HepG2 (cell line): Measurements from ENCODE around the gene PLIN3. TPM values are rescaled to one million over a fixed set of nuclear protein-coding genes. Genes with fewer than 3 reads are reported as not detected.

Experiments used
- CBX1 ChIP-seq: IDR thresholded peaks from one replicate; pipeline ENCODE4 v1.6.1; 2016; ENCODE audit warnings: antibody characterized with exemption, low read depth
- ESRRA ChIP-seq: sonication (generic); formaldehyde crosslinking; IDR thresholded peaks from 2 replicates; pipeline ENCODE4 v1.5.1; 2020; ENCODE audit warnings: mild to moderate bottlenecking, low read depth, missing genetic modification reagents
- FOXO1 ChIP-seq: sonication (generic); formaldehyde crosslinking; IDR thresholded peaks from 2 replicates; pipeline ENCODE4 v1.4.0; 2020; ENCODE audit warnings: missing genetic modification reagents
- HINFP ChIP-seq: sonication (generic); formaldehyde crosslinking; IDR thresholded peaks from 2 replicates; pipeline ENCODE4 v1.4.0; 2020; ENCODE audit warnings: low read depth, mild to moderate bottlenecking, missing genetic modification reagents
- HMGA1 ChIP-seq: sonication (generic); formaldehyde crosslinking; conservative IDR thresholded peaks from 2 replicates; pipeline ENCODE4 v1.4.0; 2020; ENCODE audit warnings: missing genetic modification reagents
- HNRNPL ChIP-seq: fragments of 200-400 bp; formaldehyde crosslinking; IDR thresholded peaks from 2 replicates; pipeline ENCODE4 v1.6.1; 2017; ENCODE audit warnings: mild to moderate bottlenecking, low read depth, low read length
- MXI1 ChIP-seq: IDR thresholded peaks from 3 replicates; pipeline ENCODE4 v1.6.1; 2012; ENCODE audit warnings: low read depth, low read length, inconsistent platforms, borderline replicate concordance
- NKX3-1 ChIP-seq: sonication (generic); formaldehyde crosslinking; IDR thresholded peaks from 2 replicates; pipeline ENCODE4 v1.5.0; 2020; ENCODE audit warnings: missing genetic modification reagents
- POLR2AphosphoS2 ChIP-seq: IDR thresholded peaks from 2 replicates; pipeline ENCODE4 v1.6.1; 2011; ENCODE audit warnings: low read depth, low read length, improper control_type of control experiment
- RFX5 ChIP-seq: IDR thresholded peaks from 2 replicates; pipeline ENCODE4 v1.6.1; 2011; ENCODE audit warnings: low read depth, low read length, improper control_type of control experiment
- SMAD3 ChIP-seq: sonication (generic); formaldehyde crosslinking; IDR thresholded peaks from 2 replicates; pipeline ENCODE4 v1.4.0; 2020; ENCODE audit warnings: missing genetic modification reagents
- WIZ ChIP-seq: sonication (generic); formaldehyde crosslinking; IDR thresholded peaks from 2 replicates; pipeline ENCODE4 v1.5.1; 2020; ENCODE audit warnings: mild to moderate bottlenecking, missing genetic modification reagents
- ZC3H13 ChIP-seq: sonication (generic); formaldehyde crosslinking; IDR thresholded peaks from 2 replicates; pipeline ENCODE4 v1.8.1; 2023; ENCODE audit warnings: mild to moderate bottlenecking, missing genetic modification reagents, moderate library complexity
- ZNF30 ChIP-seq: sonication (generic); formaldehyde crosslinking; IDR thresholded peaks from 2 replicates; pipeline ENCODE4 v1.5.0; 2020; ENCODE audit warnings: mild to moderate bottlenecking, missing genetic modification reagents
- ZNF646 ChIP-seq: sonication (generic); formaldehyde crosslinking; IDR thresholded peaks from 2 replicates; pipeline ENCODE4 v1.9.0; 2021; ENCODE audit warnings: mild to moderate bottlenecking, missing genetic modification reagents
- ZNF691 ChIP-seq: sonication (generic); formaldehyde crosslinking; IDR thresholded peaks from 2 replicates; pipeline ENCODE4 v1.4.0; 2020; ENCODE audit warnings: missing genetic modification reagents, low read depth, mild to moderate bottlenecking, borderline replicate concordance
- ZNF761 ChIP-seq: sonication (generic); formaldehyde crosslinking; conservative IDR thresholded peaks from 2 replicates; pipeline ENCODE4 v1.4.0; 2020; ENCODE audit warnings: mild to moderate bottlenecking, missing genetic modification reagents
- ZNF883 ChIP-seq: sonication (generic); formaldehyde crosslinking; IDR thresholded peaks from 2 replicates; pipeline ENCODE4 v1.5.1; 2020; ENCODE audit warnings: mild to moderate bottlenecking, missing genetic modification reagents; ENCODE audit errors: not compliant biosample characterization
- polyA plus RNA-seq, 8 experiments: library from polyadenylated mRNA; depleted of rRNA in 3 of 8; stranded (reverse) in 7 of 8; unstranded in 1 of 8; fragments of >200 nt; fragmentation: Illumina TruSeq in 4 of 8; extraction: Trizol in 4 of 8; gene quantifications; 2 replicates each; pipeline versions ENCODE4 v1.2.1 to v1.2.3, GENCODE V29; 2011 to 2016; ENCODE audit warnings: low read depth in 4 of 8, missing spikeins in 1 of 8, mixed read lengths in 1 of 8; ENCODE audit not compliant: insufficient read depth in 1 of 8
- total RNA-seq, 5 experiments: library from RNA; depleted of rRNA; stranded (reverse); fragments of >200 nt; fragmentation: Illumina TruSeq; extraction: Trizol; gene quantifications; 2 replicates each; pipeline ENCODE4 v1.2.3, GENCODE V29; 2016; ENCODE audit warnings: low read depth in 1 of 5

PLIN3 gene
- total and polyA plus RNA-seq, 2 of the 13 experiments (the other 11 are each of a cell fraction or from before 2014, with no cell fraction given): 49.3 to 57.9 TPM

GRCh38 chr19:4815426-4816201, 51.9 kb downstream of the PLIN3 start (continued):
- TF ChIP-seq ESRRA (no peak), CBX1 (no peak), HINFP (0 out of 2 replicates have a peak, but pooled peaks have one; percentile 60), ZNF646 (no peak), ZNF691 (CRISPR knock-in tag) (no peak), ZNF30 (CRISPR knock-in tag) (no peak), HMGA1 (no peak), NKX3-1 (CRISPR knock-in tag) (no peak), FOXO1 (CRISPR knock-in tag) (no peak), WIZ (CRISPR knock-in tag) (no peak), HNRNPL (no peak), ZC3H13 (no peak; the same call in none of the 2 replicates), ZNF761 (no peak), ZNF883 (CRISPR knock-in tag) (no peak), POLR2AphosphoS2 (no peak), RFX5 (no peak), MXI1 (peak; percentile 97), SMAD3 (CRISPR knock-in tag) (no peak)
